NCI-H748 (cell line): ENCODE measurements around the gene ZNF668.

Experiments
- DNase-seq: peaks from one replicate; lab custom pipeline; 2025; ENCODE audit not compliant: unreplicated experiment; lab: John Stamatoyannopoulos, UW

ZNF668 gene

DNA sequence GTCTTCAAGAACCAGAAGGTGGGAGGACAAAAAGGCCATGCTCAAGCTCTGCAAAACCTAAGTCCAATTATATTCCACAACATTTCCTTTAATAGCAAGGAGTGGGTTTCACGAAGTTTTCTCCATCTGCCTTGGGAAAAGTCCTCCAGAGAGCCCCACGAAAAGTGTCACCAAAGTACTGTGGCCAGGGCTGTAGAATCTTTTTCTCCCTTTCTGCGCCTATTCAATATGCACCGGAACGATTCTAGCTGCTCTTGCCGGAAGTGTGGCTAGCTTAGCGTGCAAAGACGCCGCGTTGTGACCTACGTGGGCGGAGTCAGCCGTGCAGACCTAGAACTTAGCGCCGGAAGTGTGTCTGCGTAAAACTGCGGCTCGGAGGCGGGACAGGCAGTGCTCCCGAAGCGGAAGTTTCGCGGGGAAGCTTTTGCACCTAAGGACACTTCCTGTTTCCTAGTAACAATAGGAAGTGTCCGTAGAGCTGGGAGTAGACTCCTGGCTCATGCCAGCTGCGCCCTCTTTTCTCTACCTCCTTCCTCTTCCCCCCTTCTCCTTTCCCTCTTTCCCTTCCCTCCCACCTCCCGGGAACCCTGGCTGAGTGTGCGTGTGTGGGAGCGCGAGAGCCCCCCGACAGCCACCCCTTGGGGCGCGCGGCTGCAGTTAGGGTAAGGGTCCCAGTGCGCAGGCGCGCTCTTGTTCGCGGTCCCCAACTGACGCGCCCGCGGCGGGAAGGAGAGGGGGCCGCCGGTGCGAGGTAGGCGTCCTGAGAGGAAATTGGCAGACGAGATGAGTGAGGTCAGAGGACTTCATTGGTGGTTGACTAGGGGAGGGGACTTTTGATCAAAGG, at the start of gene ZNF668, which contains the start of gene ZNF646:
TSS of gene ZNF668 (minus strand) at position 271 of the 844 bp plus-strand sequence. CDS start 9,781 bp downstream, outside the sequence.
TSS of gene ZNF646 (plus strand) at position 453 of the 844 bp plus-strand sequence. CDS start 1,903 bp downstream, outside the sequence.
- peak; percentile 99 for DNase-seq

DNA sequence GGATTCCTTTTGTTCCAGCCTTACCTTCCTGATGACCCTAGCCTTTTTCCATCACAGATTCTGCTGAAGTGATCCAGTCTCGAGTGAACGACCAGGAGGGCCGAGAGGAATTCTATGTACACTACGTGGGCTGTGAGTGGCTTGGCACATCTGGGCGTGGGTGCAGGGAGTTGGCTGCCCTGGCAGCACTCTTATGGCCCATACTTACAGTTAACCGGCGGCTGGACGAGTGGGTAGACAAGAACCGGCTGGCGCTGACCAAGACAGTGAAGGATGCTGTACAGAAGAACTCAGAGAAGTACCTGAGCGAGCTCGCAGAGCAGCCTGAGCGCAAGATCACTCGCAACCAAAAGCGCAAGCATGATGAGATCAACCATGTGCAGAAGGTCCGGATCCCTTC, 46.1 kb upstream of the ZNF668 start:
- no peak for DNase-seq

DNA sequence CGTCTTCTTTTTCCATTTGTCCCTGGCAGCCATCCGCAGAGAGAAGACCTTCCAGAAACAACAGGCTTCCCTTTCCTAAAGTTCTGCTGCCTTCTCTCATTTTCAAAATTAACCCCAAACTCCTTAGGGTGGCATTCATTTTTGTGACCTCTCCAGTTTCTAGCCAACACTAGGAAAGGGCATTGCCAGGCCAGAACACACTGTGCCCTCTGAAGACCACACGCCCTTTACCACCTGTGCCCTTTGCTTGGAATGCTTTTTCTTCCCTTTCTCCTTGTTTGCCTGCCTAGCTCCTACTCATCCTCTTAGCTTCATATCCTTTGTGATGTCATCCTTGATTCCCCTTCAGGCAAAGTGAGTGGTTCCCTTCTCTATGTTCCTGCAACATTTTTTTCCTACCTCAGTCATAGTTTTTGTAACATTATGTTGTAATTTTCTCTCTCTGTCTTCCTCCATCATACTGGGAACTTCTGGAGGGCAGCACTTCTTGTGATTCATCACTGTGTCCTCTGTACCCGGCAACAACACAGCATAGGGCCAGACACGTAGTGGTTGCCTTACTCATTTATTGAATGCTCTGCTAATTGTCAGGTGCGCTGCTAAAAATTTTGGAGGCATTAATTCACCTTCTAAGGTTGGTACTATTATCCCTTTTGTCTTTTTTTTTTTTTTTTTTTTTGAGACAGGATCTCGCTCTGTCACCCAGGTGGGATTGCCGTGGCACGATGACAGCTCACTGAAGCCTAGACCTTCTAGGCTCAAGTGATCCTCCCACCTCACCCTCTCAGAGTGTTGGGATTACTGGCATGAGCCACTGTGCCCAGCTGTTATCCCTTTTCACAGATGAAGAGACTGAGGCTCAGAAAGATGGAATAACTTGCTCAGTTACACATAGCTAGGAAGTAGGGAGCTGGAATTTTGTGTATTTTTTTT, 44.4 kb upstream of the ZNF668 start:
- DNase-seq = no peak

- DNase-seq = peak; percentile 97
Measured at GRCh38 chr16:31117384-31118222, 43.6 kb upstream of the ZNF668 start, which contains the start of gene KAT8. Gene KAT8, plus strand, starts transcription at chr16:31117664. Its CDS starts 18 bp downstream, at chr16:31117682.

GRCh38 chr16:31114468-31114867, 40.4 kb upstream of the ZNF668 start:
- no peak for DNase-seq

GRCh38 chr16:31113121-31114120, 39.4 kb upstream of the ZNF668 start:
- no peak for DNase-seq

DNA sequence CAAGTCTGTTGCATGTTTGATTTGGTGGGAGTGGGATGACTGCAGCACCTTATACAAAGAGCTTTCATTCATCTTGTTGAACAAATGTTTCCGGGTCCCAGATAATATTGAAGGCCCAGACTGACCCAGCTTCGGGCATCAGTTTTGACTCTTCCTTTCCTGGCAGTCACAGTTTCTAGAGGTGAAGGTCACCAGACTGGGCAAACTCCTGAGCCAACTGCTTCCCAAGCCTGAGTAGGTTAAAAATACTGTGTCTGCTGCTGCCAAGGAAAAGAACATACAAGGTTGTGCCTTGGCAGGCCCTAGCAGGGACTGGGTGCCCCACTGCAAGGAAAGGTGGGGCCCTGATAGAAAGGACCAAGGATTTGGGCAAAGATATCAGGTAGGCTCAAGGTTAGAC, 38.7 kb upstream of the ZNF668 start:
- DNase-seq = no peak

DNA sequence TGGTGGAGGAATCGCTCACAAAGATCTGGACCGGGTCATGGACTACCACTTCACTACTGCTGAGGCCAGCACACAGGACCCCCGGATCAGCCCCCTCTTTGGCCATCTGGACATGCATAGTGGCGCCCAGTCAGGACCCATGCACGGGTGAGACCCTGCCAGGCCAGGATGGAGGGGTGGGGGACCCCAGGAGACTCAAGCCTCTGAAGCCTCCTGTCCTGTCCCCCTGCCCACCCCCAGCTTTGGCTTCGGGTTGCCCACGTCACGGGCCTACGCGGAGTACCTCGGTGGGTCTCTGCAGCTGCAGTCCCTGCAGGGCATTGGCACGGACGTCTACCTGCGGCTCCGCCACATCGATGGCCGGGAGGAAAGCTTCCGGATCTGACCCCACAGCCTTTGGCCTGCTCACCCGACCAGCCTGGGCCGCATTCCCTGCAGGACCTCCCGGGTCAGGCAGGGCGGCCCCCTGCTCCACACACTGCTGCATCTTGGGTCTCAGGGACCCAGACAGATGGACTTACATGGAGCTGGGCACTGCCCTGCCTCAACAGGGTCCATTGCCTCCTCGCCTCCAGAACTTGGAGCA, 37.9 kb upstream of the ZNF668 start:
- DNase-seq = no peak

GRCh38 chr16:31110106-31111034, 36.3 kb upstream of the ZNF668 start:
- DNase-seq = no peak

DNA sequence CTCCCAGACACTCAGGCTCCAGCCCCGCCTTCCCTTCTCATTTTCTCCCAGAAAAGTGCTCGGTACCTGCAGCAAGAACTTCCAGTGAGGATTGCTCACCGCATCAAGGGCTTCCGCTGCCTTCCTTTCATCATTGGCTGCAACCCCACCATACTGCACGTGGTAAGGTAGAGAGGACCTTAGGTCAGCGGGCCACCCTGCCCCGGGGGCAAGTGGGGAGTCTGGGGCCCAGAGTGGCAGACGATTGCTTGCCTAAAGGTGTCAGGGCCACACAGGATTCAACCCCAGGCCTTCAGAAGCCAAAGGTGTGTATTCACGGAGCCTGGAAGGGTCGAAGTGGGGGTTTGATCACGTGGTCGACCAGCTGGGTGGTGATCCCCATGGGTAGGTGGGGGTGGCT, 35.6 kb upstream of the ZNF668 start:
- no peak for DNase-seq

- no peak for DNase-seq
Measured at GRCh38 chr16:31108794-31109558, 34.9 kb upstream of the ZNF668 start.

GRCh38 chr16:31108035-31108793, 34.2 kb upstream of the ZNF668 start, which contains the start of gene BCKDK:
Gene BCKDK, plus strand, starts transcription at chr16:31108386. Its CDS starts 838 bp downstream, at chr16:31109224.
- DNase-seq = peak; percentile 72

DNA sequence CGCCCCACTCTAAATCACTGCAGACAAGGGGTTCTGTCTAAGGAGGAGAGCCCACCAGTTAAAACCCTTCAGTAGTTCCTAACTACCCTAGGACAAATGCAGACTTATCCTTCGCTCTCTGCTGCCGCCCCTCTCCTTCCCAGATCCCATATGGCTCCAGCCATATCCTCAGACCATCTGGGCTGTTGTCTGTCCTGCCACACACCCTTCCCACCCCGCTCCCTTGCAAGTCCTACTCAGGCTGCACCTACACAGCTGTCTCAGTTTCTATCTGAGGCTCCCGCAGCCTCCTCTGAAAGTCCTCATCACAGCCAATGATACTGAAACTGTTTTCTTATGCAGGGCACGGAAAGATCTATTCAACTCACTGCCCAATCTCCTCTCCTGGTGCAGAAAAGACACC, 33.4 kb upstream of the ZNF668 start:
- no peak for DNase-seq

DNA sequence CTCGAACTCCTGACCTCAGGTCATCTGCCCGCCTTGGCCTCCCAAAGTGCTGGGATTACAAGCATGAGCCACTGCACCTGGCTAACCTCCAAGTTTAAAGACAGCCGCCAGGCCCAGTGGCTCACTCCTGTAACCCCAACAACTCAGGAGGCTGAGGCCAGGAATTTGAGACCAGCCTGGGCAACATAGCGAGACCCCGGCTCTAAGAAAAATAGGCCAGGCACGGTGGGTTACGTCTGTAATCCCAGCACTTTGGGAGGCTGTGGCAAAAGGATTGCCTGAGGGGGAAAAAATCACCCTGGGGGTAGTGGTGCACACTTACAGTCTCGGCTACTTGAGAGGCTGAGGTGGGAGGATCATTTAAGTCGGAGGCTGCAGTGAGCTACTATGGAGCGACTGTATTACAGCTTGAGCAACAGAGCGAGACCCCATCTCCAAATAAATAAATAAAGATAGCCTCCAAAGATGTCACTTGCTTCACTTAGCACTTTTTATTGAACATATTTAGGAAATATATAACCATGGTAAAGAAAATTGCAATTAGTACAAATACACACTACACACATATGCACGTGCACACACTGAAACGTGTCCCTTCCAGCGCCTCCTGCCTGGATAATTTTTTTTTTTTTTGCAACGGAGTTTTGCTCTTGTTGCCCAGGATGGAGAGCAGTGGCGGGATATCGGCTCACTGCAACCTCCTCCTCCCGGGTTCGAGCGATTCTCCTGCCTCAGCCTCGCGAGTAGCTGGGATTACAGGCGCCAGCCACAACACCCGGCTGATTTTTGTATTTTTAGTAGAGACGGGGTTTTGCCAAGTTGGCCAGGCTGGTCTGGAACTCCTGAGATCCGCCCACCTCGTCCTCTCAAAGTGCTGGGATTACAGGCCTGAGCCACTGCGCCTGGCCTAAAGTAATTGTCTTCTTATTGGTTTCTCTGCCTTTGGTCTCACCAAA, 32.7 kb upstream of the ZNF668 start:
- DNase-seq = no peak

GRCh38 chr16:31105677-31106213, 31.7 kb upstream of the ZNF668 start:
- peak; percentile 23 for DNase-seq
